OCI-LY1 (cell line): ENCODE measurements around the gene EXOC6.

Experiments
- H2AFZ ChIP-seq: fragments of 200-600 bp; sonication (generic), shearing (Covaris generic); 2 replicates; pipeline ENCODE4 v1.6.0; 2014; ENCODE audit warnings: antibody characterized with exemption, mild to moderate bottlenecking, low read length
- H3F3A ChIP-seq: fragments of 200-600 bp; sonication (generic), shearing (Covaris generic); 2 replicates; pipeline ENCODE4 v1.6.0; 2014; ENCODE audit warnings: mild to moderate bottlenecking, antibody characterized with exemption, low read length, moderate library complexity; ENCODE audit not compliant: insufficient read depth
- H3K27ac ChIP-seq: fragments of 200-600 bp; sonication (generic); 2 replicates; pipeline ENCODE4 v1.5.1; 2014; ENCODE audit warnings: low read length, mixed run types, mild to moderate bottlenecking, low read depth; ENCODE audit not compliant: poor library complexity, severe bottlenecking
- H3K27me3 ChIP-seq: fragments of 200-600 bp; sonication (generic); 2 replicates; pipeline ENCODE4 v1.6.0; 2014; ENCODE audit warnings: antibody characterized with exemption, mild to moderate bottlenecking, low read length, moderate library complexity; ENCODE audit not compliant: insufficient read depth
- H3K36me3 ChIP-seq: fragments of 200-600 bp; sonication (generic); 2 replicates; pipeline ENCODE4 v1.6.1; 2014; ENCODE audit warnings: mild to moderate bottlenecking, antibody characterized with exemption, low read length, moderate library complexity, mixed read lengths; ENCODE audit not compliant: insufficient read depth
- H3K4me1 ChIP-seq: fragments of 200-600 bp; sonication (generic); 2 replicates; pipeline ENCODE4 v1.5.1; 2014; ENCODE audit warnings: mild to moderate bottlenecking, low read length, moderate library complexity; ENCODE audit not compliant: insufficient read depth, severe bottlenecking
- H3K4me2 ChIP-seq: fragments of 200-600 bp; sonication (generic), shearing (Covaris generic); 2 replicates; pipeline ENCODE4 v1.6.1; 2014; ENCODE audit warnings: low read length
- H3K4me3 ChIP-seq: fragments of 200-600 bp; sonication (generic); 2 replicates; pipeline ENCODE4 v1.5.1; 2014; ENCODE audit warnings: low read length, low read depth, mild to moderate bottlenecking, mixed read lengths; ENCODE audit not compliant: poor library complexity, severe bottlenecking
- H3K79me2 ChIP-seq: fragments of 200-600 bp; shearing (Covaris generic); 2 replicates; pipeline ENCODE4 v1.6.1; 2016; ENCODE audit warnings: mixed run types, low read length, mixed read lengths; ENCODE audit not compliant: insufficient read depth
- H3K9ac ChIP-seq: fragments of 200-600 bp; sonication (generic), shearing (Covaris generic); 2 replicates; pipeline ENCODE4 v1.6.1; 2014; ENCODE audit warnings: mild to moderate bottlenecking, low read length, mixed read lengths
- H3K9me2 ChIP-seq: fragments of 200-600 bp; sonication (generic), shearing (Covaris generic); 2 replicates; pipeline ENCODE4 v1.6.1; 2014; ENCODE audit warnings: low read depth, mild to moderate bottlenecking, low read length, mixed read lengths
- H3K9me3 ChIP-seq: fragments of 200-600 bp; shearing (Covaris generic); 2 replicates; pipeline ENCODE4 v1.6.1; 2014; ENCODE audit warnings: low read length, mixed read lengths
- H4K20me1 ChIP-seq: fragments of 200-600 bp; sonication (generic), shearing (Covaris generic); 2 replicates; pipeline ENCODE4 v1.6.0; 2016; ENCODE audit warnings: mild to moderate bottlenecking, low read length; ENCODE audit not compliant: insufficient read depth
- CTCF ChIP-seq: fragments of 200-600 bp; sonication (generic), shearing (Covaris generic); IDR thresholded peaks from 2 replicates; pipeline ENCODE4 v1.5.1; 2017; ENCODE audit warnings: mild to moderate bottlenecking, antibody characterized with exemption, low read length, moderate library complexity, mixed read lengths
- EZH2 ChIP-seq: fragments of 200-600 bp; sonication (generic), shearing (Covaris generic); IDR thresholded peaks from 2 replicates; pipeline ENCODE4 v1.8.0; 2017; ENCODE audit warnings: borderline replicate concordance, mixed run types, mild to moderate bottlenecking, antibody characterized with exemption, low read length, moderate library complexity, mixed read lengths

EXOC6 gene

GRCh38 chr10:92832998-92833650, 15.2 kb upstream of the EXOC6 start:
- TF ChIP-seq CTCF (no peak), EZH2 (no peak)
- Histone ChIP-seq H3K79me2 (no peaks in the 10 kb centered on the region), H2AFZ (no peak overlapping the region), H3F3A (no peaks in the 10 kb centered on the region), H3K9me3 (no peaks in the 10 kb centered on the region), H3K9ac (no peak overlapping the region), H3K9me2 (no peaks in the 10 kb centered on the region), H3K4me2 (no peak overlapping the region), H3K27ac (no peak overlapping the region), H3K4me1 (peaks cover 3% of the 10 kb centered on the region), H3K36me3 (no peaks in the 10 kb centered on the region), H3K27me3 (no peaks in the 10 kb centered on the region), H4K20me1 (no peaks in the 10 kb centered on the region), H3K4me3 (no peak overlapping the region)

- Histone ChIP-seq H4K20me1 (no peaks in the 10 kb centered on the region), H3K9me3 (no peaks in the 10 kb centered on the region), H3F3A (no peaks in the 10 kb centered on the region), H3K79me2 (no peaks in the 10 kb centered on the region), H3K27me3 (no peaks in the 10 kb centered on the region), H3K9ac (no peak overlapping the region), H3K4me3 (no peak overlapping the region), H2AFZ (no peak overlapping the region), H3K36me3 (no peaks in the 10 kb centered on the region), H3K4me2 (no peak overlapping the region), H3K4me1 (peaks cover 3% of the 10 kb centered on the region), H3K27ac (no peak overlapping the region), H3K9me2 (no peaks in the 10 kb centered on the region)
- no peak for TF ChIP-seq EZH2
- TF ChIP-seq CTCF: no peak
These were observed 14.0 kb upstream of the EXOC6 start for GRCh38 chr10:92834331-92834730.

GRCh38 chr10:92834986-92835385, 13.3 kb upstream of the EXOC6 start:
- Histone ChIP-seq H3K4me2 (no peak overlapping the region), H3K4me3 (no peak overlapping the region), H3K9me2 (no peaks in the 10 kb centered on the region), H3K9ac (no peak overlapping the region), H3F3A (no peaks in the 10 kb centered on the region), H3K9me3 (no peaks in the 10 kb centered on the region), H3K4me1 (peaks cover 3% of the 10 kb centered on the region), H3K79me2 (no peaks in the 10 kb centered on the region), H3K27me3 (no peaks in the 10 kb centered on the region), H2AFZ (no peak overlapping the region), H3K36me3 (no peaks in the 10 kb centered on the region), H3K27ac (no peak overlapping the region), H4K20me1 (no peaks in the 10 kb centered on the region)
- TF ChIP-seq CTCF: no peak
- TF ChIP-seq EZH2: no peak
